Cardiac septum (tissue), 1 donor: ENCODE measurements around the gene S1PR2. TPM values are rescaled to one million over a fixed set of nuclear protein-coding genes. Genes with fewer than 3 reads are reported as not detected.
"Not testable (repeated sequence)": the region's sequence is repeated elsewhere in the genome, so short reads cannot be mapped to it uniquely, and the experiment has no call there.

Experiments used
- DNase-seq: peaks from one replicate; pipeline ENCODE4 v3.0.0-alpha.2; 2020; ENCODE audit warnings: low spot score
- intact Hi-C: fragments of 100-400 bp; cut with DNase I; formaldehyde crosslinking; loops from one replicate; pipeline ENCODE4 v1.14.0; 2022
- total RNA-seq: library from RNA; stranded (reverse); fragmentation: NEBNext Ultra II Directional; extraction: Animal tissue kit (Norgen Biotek cat#: 25700); gene quantifications from one replicate; pipeline ENCODE4 v1.2.1, GENCODE V29; 2021
- donor health status: DM: no; HTN: no; CAD: no.

Gene S1PR2
- total RNA-seq, 1 donor from 2014 or later, result 3.6 TPM

DNA sequence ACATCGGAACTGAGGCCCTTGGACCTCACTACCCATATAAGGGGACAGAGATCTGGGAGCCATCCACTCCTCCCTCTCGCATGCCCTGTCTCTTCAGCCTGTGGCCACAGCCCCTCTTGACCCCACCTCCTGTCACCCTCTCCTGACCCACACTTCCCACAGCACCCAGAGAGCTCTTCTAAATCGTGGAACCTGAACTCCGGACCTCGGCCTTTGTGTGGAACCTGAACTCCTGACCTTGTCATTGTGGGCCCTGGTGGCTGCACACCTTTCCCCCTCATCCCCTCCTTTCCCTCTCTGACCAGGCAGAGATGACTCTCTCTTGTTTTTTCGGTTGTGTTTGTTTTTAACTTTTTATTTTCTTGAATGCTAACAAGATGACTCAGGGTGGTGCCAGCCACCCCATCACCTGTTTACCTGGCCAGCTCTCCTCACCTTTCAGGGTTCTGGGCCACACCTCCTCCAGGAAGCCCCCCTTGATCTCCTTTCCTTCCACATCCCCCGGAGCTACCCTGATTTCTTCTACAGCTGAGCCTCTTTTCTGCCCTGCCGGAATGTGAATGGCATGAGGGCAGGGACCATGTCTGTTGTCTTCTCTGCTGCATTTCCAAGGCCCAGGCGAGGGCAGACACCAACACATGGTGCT, 26.0 kb upstream of the S1PR2 start:
- intact Hi-C loops, result no loop called here
- DNase-seq, result no peak

DNA sequence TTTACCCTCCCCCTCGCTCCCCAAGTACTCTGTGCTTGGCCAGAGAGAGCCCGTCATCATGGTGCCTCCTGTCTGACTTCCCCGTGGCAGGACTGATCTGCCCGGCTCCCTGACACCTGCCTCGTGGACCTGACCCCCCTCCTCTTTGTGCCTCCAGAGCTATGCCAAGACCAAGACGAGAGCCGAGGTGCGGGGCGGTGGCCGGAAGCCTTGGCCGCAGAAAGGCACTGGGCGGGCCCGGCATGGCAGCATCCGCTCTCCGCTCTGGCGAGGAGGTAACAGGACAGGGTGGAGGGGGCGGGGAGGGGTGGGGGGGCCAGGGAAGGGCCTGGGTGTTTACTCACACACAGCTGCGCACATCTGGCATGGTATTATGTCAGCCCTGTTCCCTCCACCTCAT, 25.4 kb upstream of the S1PR2 start:
- intact Hi-C loops, result no loop called here
- DNase-seq, result no peak

DNA sequence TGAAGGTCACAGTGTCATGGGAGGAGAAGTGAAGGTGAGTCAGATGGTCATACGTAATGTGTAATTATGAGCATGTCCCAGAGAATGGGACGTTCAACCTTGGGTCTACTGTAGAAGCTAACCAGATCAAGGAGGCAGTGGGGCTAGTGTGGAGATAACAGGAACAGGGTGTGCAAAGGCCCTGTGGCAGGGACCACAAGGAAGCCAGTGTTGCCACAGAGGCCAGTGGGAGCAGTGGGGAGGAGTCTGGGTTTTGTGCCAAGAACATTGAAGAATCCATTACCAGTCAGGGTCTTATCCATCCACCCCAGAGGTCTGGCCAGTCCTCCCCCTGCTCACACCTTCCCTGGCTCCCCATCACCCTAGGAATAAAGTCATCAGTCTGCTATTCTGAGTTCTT, 24.2 kb upstream of the S1PR2 start:
- intact Hi-C loops, result no loop called here
- no peak for DNase-seq

DNA sequence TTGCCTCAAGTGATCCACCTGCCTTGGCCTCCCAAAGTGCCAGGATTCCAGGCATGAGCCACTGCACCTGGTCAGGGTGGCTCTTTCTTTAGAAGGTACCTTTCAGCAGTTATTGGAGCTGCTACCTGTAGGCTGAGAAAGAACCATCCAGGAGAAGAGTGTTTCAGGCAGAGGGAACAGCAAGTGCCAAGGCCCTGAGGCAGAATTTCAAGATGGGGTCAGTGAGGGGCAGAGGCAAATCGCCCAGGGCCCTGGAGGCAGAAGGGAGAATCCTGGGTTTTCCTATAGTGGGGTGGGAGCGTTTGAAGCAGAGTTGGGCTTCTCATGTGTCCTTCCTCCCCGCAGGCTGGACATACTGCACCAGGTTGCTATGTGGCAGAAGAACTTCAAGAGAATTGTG, 23.1 kb upstream of the S1PR2 start:
- intact Hi-C loops, result loop anchor here (5.0 kb wide), 2 partner anchors 147 to 322 kb away; partner anchors contain the start of gene PPAN
- DNase-seq, result no peak

DNA sequence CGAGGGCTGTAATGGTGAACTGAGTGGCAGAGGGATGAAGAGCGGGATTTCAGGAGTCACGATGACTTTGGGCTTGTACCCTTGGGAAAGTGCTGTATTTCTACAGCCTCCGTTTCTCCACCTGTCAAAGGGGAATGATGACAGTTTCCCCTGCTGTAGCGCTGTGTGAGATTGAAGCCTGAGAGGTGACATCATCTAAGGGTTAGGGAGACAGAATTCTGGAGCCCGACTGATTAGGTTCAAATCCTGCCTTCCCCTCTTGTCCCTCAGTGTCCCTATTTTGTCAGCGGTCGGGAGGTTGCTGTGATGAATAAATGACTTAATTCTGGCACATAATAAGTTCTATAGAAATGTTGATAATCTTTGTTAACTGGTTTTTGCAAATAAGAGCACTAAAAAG, 21.6 kb upstream of the S1PR2 start:
- DNase-seq, result no peak
- intact Hi-C loops, result loop anchor here (2.0 to 5.0 kb wide), 3 partner anchors 58 to 320 kb away; partner anchors contain the start of genes DNMT1 and PPAN

DNA sequence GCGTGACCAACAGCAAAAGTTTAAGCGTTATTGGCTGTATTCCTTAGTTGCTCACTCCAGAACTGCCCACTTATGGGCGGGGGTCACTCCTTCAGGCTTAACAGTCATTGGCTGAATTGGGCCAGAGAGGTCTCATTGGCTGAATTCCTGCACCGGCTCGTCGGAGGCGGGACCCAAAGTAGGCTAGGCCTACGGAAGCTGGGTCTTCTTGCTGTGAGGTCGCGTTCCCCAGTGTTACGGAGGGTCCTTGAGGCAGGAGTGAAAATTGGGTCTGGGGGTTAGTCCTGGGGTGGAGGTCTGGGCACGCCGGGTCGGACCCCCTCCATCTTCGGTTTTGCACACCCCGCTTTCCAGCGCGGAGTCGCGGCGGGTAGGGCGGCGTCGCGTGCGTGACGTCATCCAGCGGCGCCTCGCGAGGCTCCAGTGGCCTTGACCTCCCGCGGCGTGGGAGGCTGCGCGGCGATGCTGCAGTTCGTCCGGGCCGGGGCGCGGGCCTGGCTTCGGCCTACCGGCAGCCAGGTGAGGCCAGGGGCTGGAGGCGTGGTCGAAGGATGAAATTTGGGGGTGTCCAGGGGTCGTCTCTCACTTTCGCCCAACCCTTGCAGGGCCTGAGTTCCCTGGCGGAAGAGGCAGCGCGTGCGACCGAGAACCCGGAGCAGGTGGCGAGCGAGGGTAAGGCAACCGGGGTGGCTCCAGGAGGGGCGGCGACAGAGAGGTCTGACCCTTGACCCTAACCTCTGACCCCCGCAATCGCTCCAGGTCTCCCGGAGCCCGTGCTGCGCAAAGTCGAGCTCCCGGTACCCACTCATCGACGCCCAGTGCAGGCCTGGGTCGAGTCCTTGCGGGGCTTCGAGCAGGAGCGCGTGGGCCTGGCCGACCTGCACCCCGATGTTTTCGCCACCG, 20.9 kb upstream of the S1PR2 start, which contains the start of gene MRPL4:
MRPL4 (plus strand) TSS at position 423 of the 903 bp plus-strand sequence; CDS start at position 463, 40 bp downstream.
- intact Hi-C loops, result loop anchor here (2.0 to 5.0 kb wide), 4 partner anchors 23 to 320 kb away; partner anchors contain the start of genes DNMT1 and PPAN
- peak; percentile 98 for DNase-seq

DNA sequence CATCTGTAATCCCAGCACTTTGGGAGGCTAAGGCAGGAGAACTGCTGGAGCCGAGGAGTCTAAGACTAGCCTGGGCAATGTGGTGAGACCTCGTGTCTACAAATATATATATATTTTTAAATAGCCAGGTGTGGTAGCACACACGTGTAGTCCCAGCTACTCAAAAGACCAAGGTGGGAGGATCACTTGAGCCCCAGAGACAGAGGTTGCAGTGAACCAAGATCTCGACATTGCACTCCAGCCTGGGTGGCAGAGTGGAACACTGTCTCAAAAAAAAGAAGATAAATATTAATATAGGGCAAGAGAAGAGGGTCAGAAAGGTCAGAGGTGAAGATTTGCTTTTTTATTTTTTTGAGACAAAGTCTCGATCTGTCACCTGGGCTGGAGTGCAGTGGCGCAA, 15.4 kb upstream of the S1PR2 start:
- intact Hi-C loops, result no loop called here

DNA sequence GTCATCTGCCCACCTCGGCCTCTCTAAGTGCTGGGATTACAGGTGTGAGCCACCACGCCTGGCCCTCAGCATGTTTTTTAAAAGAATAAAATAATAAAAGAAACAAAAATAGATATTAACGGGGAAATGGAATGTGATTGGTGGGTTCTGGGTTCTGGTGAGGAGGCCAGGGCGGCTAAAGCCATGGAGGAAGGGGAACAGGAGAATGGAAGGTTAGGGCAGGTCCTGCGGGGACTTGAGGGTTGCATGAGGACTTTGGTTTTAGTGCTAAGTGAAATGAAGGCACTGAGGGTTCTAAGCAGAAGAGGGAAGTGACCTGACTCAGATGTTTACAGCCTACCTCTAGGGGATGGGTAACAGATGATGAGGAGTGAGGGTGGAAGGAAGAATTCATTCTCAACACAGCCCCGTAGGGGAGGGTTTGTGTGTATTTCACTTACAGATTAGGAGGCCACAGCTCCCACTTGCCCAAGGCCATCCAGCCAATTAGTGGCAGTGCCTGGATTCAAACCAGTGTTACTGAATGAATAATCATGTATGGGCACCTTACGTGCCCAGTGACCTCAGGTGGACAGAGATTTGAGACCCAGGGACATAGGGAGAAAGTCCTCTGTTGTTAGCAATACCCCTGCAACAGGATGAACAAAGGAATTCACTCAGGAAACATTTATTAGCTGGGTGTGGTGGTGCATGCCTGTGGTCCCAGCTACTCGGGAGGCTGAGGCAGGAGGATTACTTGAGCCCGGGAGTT, 14.2 kb upstream of the S1PR2 start:
- intact Hi-C loops, result no loop called here

More for the DNA sequence above, 15.4 kb upstream of the S1PR2 start:
- no peak for DNase-seq

DNA sequence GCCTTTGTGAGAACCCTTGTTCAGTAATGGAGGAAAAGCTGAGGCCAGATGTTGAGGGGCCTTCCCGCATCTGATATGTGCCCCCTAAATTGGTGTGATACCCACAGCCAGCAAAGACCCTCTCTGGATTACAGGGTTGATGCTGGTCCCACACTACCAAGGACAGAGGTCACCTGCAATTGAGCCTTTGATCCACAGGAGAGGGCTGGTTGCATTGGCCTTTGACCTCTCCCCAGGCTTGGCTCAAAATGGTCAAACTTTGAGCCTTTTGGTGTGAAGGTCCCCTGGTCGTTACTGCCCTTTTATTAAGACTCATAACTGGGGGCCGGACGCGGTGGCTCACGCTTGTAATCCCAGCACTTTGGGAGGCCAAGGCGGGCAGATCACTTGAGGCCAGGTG, 12.5 kb upstream of the S1PR2 start:
- no peak for DNase-seq
- intact Hi-C loops, result no loop called here

More for the DNA sequence above, 14.2 kb upstream of the S1PR2 start:
- no peak for DNase-seq

DNA sequence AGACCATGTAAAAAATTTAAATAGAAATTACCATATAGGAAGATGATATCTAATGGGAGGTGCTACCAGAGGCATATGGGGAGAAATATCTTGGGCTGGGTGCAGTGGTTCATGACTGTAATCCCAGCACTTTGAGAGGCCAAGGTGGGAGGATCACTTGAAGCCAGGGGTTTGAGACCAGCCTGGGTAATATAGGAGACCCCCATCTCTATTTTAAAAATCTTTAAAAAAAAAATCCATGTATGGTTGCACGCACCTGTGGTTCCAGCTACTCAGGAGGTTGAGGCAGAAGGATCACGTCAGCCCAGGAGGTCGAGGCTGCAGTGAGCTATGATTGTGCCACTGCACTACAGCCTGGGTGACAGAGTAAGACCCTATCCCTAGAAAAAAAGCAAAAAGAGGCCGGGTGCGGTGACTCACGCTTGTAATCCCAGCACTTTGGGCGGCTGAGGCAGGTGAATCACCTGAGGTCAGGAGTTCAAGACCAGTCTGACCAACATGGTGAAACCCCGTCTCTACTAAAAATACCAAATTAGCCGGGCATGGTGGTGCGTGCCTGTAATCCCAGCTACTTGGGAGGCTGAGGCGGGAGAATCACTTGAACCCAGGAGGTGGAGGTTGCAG, 10.8 kb upstream of the S1PR2 start:
- DNase-seq, intact Hi-C loops: not testable (repeated sequence)

DNA sequence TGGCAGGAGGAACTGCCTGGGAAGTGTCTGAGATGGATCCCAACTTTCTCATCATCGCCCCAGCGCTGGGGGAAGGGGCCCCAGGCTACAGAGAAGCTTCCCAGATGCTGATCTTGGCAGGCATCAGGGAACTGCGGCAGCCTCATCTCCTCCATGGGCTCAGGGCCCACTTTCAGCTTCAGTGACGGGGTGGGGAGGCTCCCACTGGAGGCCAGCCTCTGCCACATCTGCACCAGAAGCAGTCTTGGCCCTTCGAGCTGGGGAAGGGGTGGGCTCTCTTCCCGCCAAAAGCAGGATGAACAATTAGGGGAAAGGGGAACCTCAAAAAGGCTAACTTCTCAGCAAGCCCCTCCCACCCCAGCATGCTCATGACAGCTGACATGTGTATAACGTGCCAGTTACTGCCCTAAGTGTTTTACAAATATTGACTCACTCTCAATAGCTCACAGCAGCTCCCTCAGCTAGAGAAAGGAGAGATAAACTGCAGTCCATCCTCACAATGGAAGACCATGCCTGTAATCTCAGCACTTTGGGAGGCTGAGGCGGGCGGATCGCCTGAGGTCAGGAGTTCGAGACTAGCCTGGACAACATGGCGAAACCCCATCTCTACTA, 7.1 kb upstream of the S1PR2 start:
- no peak for DNase-seq
- intact Hi-C loops, result no loop called here

DNA sequence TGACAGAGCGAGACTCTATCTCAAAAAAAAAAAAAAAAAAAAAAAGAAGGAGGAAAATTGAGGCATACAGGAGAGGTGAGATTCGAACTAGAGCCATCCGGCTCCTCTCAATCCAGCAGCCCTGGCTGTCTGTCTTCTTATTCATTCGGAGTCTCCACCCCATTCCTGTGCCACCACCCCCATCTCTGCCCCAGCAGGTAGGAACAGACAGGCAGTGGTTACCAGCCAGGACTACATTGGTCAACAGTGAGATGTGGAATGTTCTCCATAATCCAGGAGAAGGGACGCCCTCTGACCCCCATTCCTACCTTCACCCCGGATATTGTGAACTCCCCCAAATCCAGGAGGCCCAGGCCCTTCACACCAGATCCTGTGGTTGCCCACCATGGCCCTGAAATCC, 6.6 kb upstream of the S1PR2 start:
- DNase-seq, result no peak
- intact Hi-C loops, result no loop called here

DNA sequence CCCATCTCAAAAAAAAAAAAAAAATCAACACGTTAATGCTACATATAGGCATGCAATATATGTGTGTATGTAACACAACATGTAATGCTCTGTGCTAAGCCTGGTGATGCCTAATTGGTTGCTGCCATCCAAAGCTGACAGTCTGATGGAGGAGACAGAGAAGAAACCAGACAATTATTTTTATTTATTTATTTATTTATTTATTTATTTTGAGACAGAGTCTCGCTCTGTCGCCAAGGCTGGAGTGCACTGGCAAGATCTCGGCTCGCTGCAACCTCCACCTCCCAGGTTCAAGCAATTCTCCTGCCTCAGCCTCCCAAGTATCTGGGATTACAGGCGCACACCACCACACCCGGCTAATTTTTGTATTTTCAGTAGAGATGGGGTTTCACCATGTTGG, 4.3 kb upstream of the S1PR2 start:
- intact Hi-C loops, result not testable (repeated sequence)

DNA sequence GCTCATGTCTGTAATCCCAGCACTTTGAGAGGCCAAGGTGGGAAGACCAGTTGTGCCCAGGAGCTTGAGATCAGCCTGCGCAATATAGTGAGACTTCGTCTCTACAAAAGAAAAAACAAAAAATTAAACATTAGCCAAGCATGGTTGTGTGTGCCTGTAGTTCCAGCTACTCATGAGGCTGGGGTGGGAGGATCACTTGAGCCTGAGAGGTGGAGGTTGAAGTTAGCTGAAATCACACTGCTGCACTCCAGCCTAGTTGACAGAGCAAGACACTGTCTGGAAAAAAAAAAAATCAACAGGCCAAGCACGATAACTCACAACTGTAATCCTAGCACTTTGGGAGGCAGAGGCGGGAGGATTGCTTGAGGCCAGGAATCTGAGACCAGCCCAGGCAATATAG, 3.9 kb upstream of the S1PR2 start:
- no peak for DNase-seq
- intact Hi-C loops, result no loop called here

More for the DNA sequence above, 4.3 kb upstream of the S1PR2 start:
- not testable (repeated sequence) for DNase-seq

DNA sequence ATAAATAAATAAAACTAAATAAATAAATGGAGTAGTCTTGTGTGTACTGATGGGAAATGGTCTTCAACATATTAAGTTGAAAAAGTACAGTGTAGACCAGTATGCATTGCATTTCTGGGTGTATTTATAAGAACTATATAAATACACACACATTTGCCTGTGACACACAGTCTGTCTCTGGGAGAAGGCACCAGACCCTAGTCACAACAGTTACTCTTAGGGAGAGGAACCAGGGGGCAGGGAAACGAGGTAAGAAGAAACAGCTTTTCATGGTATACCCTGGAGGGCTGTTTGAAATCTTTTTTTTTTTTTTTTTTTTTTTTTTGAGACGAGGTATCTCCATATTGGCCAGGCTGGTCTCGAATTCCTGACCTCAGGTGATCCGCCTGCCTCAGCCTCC, 2.8 kb upstream of the S1PR2 start:
- intact Hi-C loops, result no loop called here
- no peak for DNase-seq

DNA sequence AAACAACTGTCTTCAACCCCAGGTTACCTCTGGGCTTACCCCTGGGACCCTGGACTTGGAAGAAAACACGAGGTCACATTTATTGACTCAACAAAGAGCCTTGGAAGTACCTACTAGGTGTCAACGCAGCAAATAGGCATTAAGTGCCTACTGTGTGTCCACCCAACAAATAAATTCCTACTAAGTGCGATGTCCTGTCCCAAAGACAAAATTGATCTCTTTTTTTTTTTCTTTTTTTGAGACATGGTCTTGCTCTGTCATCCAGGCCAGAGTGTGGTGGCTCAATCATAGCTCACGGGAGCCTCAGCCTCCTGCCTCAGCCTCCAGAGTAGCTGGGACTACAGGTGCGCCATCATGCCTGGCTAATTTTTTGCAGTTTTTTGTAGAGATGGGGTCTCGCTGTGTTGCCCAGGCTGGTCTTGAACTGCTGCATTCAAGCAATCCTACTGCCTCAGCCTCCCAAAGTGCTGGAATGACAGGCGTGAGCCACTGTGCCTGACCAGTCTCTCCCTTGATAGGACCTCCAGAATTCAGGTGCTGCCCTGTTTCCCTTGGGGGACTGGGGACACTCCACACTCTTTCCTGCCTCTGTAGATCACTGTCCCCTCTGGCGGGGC, 589 bp upstream of the S1PR2 start:
- intact Hi-C loops, result no loop called here

DNA sequence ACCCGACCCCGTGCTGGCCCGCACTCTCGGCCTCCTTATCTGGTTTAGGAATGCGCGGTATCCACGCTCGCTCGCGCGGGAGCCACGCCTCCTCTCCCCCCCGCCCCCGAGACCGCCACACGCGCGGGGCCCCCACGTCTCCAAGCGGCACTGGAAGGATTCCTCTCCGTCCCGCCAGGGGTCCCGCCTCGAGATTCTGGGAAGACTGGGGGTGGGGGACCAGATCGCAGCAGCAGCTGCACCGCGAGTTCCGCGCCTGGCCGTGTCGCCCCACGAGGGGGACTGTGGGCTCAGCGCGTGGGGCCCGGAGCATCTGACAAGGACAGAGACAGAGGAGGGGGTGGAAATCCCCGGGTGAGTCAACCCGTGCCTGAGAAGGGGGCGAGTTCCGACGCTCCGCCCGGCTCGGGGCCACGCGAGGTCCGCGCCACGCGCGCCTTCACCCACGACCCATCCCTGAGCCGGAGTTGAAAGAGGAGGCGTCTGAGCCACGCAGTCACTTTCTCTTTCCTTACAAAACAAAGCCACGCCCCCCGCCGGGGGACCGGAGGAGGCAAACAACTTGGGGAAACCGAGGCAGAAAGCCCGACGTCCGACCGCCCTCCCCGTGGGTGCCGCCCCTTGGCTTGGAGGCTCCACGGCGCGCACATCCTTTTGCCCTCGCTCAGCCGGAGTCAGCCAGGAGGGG, 814 bp downstream of the S1PR2 start:
- intact Hi-C loops, result no loop called here
- no peak for DNase-seq

More for the DNA sequence above, 589 bp upstream of the S1PR2 start:
- no peak for DNase-seq

DNA sequence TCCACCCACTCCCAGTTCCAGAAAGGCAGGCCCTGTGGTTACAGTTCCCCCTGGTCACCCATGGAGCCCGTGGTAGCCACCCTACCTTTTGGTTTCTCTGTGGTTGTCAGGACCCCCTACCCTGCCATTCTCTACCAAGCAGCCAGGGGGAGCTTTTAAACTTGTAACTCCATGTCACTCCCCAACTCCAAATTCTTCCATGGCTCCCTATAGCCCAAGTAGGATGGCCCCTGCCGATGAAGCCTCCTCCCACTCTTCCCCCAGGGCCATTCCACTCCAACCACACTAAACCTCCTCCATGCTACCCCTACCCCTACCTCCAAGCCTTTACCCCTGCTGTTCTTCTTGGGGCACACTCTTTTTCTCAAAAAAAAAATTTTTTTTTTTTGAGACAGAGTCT, 2.2 kb downstream of the S1PR2 start:
- no peak for DNase-seq
- intact Hi-C loops, result loop anchor here (2.0 to 5.0 kb wide), 2 partner anchors 22 to 37 kb away; partner anchors contain the start of gene DNMT1
